GM21619 (cell line): ENCODE measurements around the gene ING3.
"Not testable (repeated sequence)": the region's sequence is repeated elsewhere in the genome, so short reads cannot be mapped to it uniquely, and the experiment has no call there.

ENCODE experiments used
- ATAC-seq: cut with Tn5 transposase; IDR thresholded peaks from one replicate; pipeline ENCODE4 v1.9.1; 2021; ENCODE audit not compliant: unreplicated experiment

ING3 gene

DNA sequence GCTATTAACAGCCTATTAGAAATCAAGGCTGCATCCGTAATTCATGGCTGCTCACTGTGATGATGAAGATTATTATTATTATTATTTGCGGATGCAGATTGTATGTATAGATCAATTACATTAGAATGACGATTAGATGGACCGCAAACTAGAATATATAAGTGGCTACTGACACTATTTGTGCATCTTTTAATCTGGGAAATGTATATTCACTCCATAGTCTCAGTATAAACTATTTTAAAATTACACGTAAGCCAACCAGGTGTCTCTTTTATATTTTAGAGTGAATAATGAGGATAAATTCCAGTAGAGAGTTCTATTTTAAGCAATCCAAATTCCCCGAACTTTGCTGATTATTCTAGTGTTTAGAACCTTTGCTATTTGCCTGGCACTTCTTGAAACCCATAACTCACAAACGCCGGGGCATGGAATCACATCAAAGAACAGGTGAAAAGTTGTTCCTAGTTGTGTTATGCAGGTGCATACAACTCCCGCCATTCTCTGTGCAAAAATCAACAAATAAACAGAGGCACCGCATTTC is 509 bp upstream of the ING3 start:
- no peak for ATAC-seq

DNA sequence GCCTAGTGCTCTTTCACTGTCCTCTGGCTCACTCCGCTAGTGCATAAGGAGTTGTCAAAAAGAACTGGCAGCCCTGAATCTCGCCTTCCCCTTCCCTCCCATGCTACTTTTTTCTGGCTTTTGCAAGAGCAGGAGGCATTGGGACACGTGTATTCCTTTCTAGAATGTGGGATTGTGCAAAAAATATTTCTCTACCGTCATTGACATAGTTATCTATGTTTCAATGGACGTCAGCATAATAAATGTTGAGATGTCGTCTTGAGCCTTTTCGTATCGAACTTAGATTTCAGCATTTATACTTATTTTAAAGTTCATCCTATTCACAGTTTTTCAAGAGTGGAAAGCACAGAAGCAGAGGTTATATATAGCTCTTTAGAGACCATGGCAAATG is 727 bp downstream of the ING3 start:
- no peak for ATAC-seq

DNA sequence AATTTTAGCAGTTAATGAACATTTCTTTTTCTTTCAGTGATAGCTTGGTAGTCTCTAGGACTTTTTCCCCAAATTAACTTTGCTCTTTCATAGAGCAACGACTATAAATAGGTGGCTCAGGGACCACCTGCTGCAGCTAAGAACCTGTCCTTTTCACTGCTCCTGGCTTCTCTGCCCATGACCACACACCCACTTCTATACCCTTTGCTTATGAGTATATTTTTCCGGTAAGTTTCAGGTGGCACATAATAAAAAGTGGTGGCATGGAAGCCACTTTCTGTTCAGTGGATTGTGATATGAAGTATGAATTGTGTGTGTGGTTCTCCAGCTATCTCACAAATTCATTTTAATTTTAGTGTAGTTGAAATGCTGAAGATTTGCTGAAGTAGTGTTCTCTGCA is 1.2 kb downstream of the ING3 start:
- ATAC-seq, result no peak

DNA sequence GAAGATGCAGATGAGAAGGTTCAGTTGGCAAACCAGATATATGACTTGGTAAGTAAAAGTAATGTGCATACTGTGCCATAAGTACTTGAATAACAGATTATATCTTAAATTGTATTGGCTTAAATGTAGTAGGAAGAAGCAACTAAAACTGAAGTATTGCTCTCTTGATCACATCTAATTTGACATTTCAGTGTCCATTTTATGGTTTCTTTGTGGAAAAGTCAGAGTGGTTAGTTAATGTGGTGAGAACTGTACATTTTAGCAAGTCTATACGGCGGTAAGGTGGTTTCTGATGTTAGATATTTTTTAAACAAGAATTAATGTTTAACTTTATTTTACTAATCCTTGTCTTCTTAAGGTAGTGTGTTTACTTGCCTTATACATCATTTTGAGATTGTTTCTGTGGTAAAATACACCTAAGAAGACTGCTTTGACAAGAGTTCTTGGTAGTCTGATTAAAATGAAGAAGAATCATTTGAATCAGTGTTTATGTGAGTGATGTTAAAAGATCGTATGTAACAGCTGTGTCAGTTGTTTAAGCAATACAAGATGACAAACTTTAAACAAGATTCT is 5.1 kb downstream of the ING3 start:
- peak; percentile 41 for ATAC-seq

DNA sequence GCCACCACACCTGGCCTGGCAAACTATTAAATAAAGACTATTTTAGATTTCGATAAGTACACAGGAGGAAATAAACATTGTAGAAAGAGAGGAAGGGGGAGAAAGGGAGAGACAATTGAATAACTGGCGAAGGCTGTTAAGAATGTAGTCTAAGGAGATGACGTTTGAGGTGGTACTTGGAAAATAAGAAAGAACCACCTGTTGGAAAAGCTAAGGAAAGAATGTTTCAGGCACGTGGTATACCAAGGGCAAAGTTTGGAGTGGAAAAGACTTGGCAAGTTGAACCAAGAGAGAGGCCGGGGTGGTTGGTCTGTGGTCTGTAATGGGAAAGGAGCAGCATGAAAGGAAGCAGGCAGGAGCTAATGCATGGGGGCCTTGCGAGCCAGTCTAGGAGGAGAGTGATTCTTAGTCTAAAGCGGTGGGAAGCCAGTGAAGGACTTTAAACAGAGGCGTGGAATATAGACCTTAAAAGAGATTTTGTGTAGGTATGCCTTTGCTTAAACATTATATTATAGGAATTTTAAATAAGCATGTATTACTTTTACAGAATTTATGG is 9.4 kb downstream of the ING3 start:
- ATAC-seq, result no peak

DNA sequence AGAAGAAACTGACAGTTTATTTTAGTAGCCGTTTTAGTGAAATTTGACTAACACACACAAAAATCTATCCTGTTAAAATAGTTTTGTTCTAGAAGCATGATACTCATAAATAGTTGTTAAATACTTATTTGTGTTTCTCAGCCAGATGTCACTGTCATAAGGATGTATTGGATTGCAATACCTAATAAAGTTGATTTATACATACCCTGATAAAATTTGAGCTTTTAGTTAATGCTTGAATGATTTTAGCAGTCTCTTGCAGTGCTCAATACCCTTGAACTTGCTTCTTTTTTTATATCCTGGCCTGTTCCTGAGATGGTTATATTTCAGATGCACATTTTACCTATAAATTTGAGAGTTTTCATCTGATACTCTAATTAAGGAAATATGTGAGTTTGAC is 10.1 kb downstream of the ING3 start:
- no peak for ATAC-seq

DNA sequence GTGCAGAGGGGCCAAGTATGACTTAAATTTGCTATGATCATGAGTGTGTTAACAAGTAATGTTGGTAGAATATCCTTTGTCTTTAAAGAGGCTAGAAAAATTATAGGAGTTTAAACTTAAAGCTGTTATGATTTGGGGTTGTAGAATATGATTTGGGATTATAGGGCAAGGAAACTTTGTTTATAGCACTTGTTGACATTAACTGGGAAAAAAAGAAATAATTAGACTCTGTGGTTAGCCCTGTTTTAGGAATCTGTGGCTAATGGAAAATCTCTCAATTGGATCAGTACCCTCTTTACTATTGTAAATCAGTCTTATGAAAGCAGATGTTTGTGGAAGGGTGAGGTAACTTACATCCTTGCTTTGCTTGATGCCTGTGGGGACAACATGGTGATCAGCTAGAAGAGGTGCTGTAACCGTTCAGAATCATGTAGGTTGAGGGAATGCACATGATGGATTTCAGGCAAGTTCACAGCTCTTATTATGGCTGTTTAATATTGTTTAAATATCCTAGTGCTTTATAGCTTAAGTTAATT is 11.1 kb downstream of the ING3 start:
- ATAC-seq, result no peak

DNA sequence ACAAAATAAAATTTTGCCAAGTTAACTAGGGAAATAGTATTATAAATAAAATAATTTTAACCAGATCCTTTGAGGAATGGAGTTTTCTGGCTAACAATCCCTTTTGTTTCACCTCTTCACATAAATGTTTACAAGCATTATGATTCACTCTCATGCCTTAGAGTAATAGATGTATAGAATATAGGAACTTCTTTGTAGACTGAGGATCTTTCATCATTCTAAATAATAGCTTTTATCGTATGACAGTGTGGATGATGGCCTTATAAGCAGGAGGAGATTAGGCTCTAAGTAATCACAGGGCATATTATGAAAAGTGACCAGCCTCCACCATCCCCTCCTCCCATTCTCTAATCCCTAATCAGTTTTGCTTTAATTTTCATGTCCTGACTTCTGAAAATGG is 13.5 kb downstream of the ING3 start:
- ATAC-seq, result no peak

DNA sequence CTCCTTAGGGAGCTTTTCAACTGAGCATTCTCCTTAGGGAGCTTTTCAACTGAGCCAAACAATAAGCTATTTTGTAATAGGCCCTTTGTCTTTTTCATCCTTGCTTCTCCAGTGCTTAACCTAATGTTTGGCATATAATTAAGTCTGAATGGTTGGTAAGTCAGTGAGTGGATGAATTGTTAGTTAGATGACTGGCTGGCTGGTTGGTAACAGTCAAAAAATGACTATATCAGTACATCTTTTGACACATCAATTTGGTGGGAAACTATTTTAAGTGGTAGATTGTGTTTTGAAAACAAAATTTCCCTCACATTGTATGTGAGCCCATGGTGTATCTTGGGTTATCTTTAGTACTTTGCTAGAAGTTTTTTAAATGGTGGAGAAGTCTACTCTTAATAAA is 16.4 kb downstream of the ING3 start:
- no peak for ATAC-seq

DNA sequence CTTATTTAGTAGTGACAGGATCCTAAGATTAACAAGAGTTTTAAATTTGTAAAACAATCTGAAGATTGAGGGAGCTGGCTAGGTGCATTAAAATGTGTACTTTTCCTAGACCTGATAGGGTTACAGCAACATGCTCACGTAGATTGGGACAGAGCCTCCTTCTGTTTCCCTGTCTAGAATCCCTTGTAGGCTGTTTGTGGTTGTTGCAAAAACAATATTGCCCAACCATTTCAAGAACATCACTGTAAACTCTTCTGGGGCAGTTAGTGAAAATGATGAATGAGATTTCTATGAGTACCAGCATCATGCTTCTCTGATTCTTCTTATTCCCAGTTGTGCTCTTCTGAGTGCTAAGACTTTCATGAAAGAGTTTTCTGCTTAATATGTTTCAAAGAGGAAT is 23.3 kb downstream of the ING3 start:
- no peak for ATAC-seq

DNA sequence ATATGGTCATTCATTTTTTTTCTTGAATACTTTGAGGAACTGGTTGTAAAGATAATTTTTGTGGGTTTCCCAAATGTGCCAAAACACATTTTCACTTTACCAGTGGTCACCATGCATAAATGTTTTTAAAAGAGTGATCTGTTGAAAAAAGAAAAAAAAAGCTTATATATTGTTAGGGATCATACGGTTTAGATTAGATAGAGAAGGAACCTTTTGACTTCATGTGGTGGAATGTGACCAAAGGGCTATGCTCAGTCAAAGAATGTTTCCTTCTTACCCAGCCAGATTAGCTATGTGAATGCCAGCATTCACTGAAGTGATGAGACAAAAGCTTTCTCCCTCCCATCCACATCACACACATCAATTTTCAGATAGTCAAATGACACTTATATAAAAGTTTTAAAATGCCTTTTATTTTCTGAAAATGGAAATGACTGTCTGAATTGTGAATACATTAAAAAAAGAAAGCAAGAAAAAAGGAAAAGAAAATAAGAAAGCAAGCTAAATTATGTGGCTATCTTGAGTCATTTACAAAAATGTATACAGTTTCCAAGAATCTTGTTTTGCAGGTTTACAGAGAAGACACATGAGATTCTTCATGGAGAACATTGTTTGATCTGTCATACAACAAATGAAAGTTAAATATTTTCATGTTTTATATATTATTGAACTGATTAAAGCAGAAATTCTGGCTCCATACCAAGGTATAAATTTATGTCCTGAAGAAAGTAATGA is 29.4 kb downstream of the ING3 start:
- no peak for ATAC-seq

DNA sequence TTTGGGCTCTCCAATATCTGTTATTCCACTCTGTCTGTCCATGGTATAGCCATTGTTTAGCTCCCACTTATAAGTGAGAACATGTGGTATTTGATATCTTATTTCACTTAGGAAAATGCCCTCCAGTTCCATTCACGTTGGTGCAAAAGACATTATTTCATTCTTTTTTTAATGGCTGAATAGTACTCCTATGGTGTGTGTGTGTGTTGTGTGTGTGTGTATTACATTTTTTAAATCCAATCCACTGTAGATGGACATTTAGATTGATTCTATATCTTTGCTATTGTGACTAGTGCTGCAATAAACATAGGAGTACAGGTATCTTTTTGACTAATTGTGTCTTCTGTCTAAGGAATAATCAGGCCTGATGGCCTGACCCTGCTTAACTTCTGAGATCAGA is 30.5 kb downstream of the ING3 start:
- ATAC-seq, result no peak

DNA sequence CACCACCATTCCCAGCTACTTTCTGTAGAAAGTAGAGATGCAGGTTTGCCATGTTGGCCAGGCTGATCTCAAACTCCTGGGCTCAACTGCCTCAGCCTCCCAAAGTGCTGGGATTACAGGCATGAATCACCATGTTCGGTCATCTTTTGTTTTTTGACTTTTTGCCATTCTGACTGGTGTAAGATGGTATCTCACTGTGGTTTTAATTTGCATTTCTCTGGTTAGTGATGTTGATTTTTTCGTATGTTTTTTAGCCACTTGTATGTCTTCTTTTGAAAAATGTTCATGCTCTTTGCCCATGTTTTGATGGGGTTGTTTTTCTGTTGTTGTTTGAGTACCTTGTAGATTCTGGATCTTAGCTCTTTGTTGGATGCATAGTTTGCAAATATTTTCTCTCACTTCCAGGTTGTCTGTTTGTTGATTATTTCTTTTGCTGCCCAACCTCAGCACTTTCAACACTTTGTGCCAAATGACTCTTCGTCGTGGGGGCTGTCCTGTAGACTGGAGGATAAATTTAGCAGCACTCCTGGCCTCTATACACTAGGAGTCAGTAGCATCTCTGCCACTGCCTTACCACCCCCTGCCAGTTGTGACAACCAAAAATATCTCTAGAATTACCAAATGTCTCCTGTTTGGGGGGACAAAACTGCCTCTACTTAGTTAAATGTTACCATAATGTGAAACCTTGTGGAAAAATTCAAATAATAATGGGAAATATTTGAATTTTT is 31.5 kb downstream of the ING3 start:
- peak; percentile 52 for ATAC-seq

DNA sequence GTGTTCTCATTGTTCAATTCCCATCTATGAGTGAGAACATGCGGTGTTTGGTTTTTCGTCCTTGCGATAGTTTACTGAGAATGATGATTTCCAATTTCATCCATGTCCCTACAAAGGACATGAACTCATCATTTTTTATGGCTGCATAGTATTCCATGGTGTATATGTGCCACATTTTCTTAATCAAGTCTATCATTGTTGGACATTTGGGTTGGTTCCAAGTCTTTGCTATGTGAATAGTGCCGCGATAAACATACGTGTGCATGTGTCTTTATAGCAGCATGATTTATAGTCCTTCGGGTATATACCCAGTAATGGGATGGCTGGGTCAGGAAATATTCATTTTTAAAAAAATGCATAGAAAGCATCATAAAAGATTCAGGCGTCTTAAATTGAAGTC is 33.0 kb downstream of the ING3 start:
- not testable (repeated sequence) for ATAC-seq

DNA sequence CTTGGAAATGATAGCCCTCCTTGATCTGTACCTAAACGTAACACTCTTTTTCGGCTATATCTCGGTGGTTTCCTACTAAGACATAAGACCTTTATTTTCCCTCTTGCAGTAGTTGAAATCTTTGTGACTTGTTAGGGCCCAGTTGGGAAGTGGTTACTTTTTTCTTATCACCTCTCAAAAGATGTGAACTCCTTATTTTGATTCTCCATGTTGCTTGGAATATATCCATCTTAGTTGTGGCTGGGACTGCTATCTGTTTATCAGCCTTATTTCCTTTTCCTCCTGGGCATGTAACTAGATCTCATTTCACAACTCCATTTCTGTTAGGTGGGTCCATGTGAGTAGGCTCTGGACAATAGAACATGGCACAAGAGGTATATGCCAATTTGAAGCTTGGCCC is 33.8 kb downstream of the ING3 start:
- ATAC-seq, result no peak

DNA sequence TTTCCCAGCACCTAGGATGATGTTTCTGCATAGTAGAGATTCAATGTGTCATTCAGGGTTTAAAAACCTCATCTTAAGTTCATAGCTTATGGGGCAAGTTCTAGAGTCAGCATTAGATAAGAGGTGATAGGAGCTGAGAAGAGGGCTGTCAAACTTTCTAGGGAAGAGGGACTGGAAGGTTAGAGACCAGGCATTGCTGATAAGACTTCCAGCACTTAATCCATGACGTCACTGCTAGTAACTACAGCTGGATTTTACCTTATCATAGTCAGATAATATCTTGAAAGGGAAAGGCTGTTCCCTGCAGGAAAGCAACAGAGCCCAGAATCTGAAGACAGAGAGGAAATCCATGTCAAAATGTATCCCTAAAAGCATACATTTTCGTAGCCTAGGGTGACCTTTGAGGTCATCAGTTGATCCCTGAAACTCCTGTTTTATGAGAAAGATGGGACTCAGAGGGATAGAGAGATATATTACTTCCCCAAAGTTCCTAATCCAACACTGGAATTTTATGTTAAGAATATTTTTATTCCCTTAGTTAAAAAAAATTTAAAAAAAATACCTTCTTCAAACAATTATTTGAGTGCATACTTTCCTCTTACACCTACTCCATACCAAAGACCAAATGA is 34.7 kb downstream of the ING3 start:
- no peak for ATAC-seq

DNA sequence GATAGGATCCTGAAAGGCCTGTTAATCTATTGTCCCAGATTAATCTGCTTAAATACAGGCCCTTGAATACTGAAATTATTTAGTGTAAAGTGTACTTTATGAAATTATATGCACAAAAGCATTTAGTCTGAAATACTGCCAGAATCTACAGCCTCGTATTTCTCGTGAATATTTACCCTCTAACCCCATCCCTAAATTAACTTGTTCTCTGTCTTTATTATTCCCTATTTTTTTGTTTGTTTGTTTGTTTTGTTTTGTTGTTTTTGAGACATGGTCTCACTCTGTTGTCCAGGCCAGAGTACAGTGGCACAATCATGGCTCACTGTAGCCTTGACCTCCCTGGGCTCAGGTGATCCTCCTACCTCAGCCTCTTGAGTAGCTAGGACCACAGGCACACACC is 35.3 kb downstream of the ING3 start:
- ATAC-seq, result no peak

DNA sequence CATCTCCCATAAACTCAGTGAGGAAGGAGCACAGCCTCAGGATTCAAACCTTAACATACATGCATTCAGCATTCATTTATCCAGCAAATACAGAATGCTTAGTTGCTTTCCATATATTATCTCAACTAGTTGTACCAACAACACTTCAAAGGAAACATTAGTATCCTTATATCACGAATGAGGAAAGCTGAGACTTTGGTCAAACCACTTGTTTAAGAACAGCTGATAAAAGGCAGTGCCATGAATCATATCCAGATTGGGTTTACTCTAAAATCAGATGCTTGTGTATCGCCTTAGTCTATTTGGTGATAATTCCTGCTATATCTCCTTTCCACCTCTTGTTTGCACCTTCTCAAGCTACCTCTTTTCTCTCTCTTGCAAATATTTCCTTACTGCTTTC is 36.1 kb downstream of the ING3 start:
- ATAC-seq, result no peak

DNA sequence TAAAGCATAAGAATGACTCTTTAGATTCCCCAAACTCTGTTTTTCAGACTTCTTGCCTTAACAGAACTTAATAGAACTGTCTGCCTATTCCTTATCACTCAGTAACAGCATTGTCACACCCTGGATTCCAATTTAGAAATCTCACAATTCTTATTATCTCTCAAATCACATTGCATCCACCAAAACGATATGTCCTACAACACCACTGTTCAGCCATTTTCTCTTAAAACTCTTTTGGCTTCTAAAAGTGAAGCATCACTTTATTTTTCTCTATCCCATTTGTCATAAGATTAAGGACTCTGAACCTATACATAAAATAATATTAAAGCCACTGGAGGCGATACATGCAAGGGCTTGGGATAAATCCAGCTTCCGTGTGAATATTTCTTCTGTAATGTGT is 36.7 kb downstream of the ING3 start:
- no peak for ATAC-seq

DNA sequence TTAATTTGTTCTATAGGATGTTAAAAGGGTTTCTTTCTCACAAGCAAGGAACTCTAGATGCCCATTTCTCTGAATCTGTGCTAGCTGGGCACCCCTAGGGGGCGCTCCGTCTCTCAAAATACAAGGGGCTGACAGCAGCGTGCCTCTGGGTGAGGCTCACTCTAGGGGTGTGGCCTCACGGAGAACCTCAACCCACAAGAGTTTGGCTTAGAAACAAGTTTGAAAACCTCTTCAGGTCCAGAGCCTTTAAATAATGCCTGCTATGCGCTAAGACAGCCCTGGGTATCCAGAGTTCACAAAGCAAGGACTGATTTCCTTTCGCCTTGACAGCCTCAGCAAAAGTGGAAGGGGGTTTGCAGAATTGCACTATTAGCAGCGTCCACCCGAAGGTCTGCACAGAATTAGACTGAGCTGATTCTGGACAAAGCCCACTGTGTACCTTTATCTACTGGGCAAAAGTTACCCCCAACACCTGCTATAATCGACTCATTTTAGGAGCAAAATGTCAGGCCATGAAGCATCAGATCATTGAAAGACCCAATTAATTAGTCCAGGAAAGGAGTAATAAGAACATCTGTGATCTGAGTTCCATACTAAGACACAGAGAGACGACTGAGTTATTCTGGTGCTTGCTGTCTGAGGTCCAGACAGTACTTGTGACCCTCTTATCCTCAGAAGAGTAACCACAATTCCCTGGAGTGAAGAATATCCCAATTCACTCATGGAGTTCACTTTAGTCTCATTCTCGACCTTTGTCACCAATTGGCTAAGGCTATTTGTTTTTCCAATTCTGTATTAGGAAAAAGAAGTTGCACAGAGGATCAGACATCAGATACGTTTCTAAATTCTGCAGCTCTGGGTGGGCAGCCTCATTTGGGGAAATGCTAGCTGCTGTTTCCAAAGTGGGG is 37.4 kb downstream of the ING3 start:
- peak; percentile 97 for ATAC-seq
